Fibroblast of the aortic adventitia (primary cell): ENCODE data around the gene PCIF1. TPM values are rescaled to one million over a fixed set of nuclear protein-coding genes. Genes with fewer than 3 reads are reported as not detected.

Experiments
- DNase-seq: peaks from one replicate; pipeline ENCODE4 v3.0.0-alpha.2; 2010; ENCODE audit warnings: low read depth
- H3K4me3 ChIP-seq: 2 replicates; pipeline ENCODE4 v1.5.1; 2011; ENCODE audit warnings: low read depth, mild to moderate bottlenecking, control low read depth, low read length, moderate library complexity
- total RNA-seq: library from RNA; depleted of rRNA; stranded (reverse); fragments of >200 nt; gene quantifications from 2 replicates; pipeline ENCODE4 v1.2.3, GENCODE V29; 2012; ENCODE audit warnings: low replicate concordance
- TF ChIP-seq, protein P1 (sequence below): IDR thresholded peaks from 2 replicates; pipeline ENCODE4 v1.5.1; 2011; ENCODE audit warnings: mild to moderate bottlenecking, low read length, control low read depth, inconsistent platforms; ENCODE audit not compliant: insufficient read depth

PCIF1 gene
- total RNA-seq, 1 donor, result 15.9 TPM

DNA sequence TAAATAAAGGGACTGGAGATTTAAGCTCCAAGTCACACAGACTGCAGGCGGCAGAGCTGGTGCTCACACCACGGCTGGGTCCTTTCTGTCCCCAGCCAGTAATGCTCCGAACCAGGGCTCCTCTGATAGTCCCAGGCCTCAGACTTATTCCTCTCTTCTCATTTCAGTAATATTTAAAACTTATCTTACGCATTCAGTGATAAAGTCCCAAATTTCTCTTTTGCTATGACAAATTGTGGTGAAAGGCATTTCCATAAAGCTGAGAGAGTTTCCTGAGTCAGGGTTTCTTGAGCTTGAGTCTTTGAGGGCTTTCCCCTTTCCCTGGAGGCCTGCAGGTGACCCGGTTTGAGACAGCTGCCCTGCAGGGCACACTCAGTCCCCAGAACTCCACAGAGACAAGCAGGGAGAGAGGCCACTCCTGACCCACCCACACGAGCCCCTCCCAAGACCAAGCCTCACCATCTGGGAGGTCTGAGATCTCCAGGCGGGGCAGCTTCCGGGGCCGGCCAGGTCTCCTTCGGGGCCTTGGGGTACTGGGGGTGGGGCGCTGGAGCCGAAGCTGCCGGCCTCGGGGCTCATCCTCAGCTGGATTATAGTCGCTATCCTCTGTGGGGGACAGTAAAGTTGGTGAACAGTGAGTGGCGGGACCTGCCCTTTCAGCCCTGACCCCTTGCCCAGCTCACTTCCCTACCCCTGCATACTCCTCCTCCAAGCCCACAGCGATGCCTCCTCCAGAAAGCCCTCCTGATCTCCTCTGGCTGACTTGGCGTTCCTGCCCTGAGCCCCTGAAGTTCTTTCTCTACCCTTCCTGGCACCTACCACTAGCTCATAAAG, 30.9 kb downstream of the PCIF1 start:
- no peak for DNase-seq
- TF ChIP-seq, protein P1, sequence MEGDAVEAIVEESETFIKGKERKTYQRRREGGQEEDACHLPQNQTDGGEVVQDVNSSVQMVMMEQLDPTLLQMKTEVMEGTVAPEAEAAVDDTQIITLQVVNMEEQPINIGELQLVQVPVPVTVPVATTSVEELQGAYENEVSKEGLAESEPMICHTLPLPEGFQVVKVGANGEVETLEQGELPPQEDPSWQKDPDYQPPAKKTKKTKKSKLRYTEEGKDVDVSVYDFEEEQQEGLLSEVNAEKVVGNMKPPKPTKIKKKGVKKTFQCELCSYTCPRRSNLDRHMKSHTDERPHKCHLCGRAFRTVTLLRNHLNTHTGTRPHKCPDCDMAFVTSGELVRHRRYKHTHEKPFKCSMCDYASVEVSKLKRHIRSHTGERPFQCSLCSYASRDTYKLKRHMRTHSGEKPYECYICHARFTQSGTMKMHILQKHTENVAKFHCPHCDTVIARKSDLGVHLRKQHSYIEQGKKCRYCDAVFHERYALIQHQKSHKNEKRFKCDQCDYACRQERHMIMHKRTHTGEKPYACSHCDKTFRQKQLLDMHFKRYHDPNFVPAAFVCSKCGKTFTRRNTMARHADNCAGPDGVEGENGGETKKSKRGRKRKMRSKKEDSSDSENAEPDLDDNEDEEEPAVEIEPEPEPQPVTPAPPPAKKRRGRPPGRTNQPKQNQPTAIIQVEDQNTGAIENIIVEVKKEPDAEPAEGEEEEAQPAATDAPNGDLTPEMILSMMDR, result no peak

DNA sequence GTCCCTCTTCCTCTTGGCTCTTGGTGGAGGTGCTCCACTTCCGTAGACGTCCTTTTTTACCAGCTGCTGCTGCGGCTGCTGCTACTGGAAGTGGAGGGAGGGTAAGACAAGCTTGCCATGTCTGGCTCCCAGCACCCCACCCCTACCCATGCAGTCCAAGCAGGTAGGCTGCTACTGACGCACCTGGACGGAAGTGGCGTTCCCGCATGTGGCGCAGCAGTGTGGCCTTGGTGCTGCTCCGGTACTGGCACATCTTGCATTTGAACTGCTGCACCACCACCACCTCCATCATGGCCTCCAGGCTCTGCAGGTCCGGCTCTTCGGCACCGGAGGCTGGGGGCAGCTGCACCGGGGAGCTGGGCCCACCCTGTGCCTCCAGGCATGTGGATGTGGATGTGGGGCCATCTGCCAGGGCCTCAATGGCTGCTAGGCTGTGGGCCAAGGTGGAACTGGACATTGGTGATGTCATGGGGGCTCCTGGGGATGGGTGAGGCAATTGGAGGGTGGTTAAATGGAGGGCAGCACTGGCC, 33.1 kb downstream of the PCIF1 start:
- TF ChIP-seq, protein P1, result no peak
- no peak for DNase-seq
- no peak overlapping the region for H3K4me3 ChIP-seq

More for the DNA sequence above, 30.9 kb downstream of the PCIF1 start:
- no peak overlapping the region for H3K4me3 ChIP-seq

DNA sequence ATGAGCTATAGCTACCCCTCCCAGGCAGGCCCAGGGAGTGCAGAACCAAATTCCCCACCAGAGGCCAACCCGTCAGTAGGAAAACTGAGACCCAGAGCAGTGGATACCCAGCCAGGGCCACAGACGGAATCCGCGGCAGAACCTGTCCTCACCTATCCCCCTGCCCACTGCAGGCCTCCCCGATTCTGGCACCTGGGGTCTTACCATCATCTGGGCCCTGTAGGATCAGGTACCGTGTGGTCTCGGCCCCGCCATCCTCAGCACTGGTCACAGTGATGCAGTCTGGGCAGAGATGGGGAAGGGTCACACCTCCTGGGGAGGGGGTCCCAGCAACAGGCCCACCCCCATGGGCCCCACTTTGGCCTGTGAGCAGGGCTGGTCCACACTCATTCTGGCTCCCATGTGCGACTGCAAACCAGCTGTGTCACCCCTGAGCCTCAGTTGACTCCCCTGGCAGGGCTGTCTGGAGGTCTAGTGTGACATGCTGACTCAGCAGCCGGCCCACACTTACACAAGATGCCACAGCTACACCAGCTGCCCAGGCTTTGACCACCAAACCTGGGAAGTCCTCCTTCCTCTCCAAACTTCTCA, 33.7 kb downstream of the PCIF1 start:
- TF ChIP-seq, protein P1, result no peak
- DNase-seq, result no peak

DNA sequence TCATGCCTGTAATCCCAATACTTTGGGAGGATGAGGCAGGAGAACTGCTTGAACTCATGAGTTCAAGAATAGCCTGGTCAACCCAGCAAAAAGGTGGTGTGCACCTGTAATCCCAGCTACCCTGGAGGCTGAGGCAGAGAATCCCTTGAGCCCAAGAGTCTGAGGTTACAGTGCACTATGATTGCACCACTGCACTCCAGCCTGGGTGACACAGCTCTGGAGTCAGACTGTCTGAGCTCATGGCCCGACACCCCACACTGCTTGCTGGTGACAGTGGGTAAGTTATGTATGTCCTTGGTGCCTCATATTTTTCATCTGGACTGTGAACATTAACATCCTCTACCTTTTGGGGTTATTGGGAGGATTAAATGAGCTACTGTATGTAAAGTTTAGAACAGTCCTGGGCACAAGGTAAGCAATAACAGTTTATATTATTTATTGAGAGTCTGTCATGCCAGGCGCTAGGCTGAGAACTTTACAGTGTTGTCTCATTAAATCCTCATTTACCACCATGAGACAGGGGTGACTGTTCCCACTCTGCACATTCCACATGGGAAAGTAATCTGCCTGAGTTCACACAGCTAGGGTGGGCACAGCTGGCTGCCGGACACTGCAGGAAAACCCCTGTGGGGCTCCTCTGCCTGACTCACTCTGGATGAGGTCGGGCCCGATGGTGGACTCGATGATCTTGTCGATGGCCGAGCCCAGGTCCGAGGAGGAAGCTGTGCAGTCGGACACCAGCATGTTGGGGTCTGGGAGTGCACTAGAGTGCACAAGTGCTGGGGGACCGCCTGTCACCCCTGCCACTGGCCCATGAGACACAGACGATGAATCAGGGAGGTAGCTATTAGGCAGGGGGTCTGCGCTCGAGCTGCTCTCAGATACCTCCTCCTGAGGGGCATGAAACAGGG, 34.6 kb downstream of the PCIF1 start:
- DNase-seq, result no peak
- H3K4me3 ChIP-seq, result peak overlapping the region; percentile 99
- TF ChIP-seq, protein P1, result no peak

More for the DNA sequence above, 33.7 kb downstream of the PCIF1 start:
- no peak overlapping the region for H3K4me3 ChIP-seq

DNA sequence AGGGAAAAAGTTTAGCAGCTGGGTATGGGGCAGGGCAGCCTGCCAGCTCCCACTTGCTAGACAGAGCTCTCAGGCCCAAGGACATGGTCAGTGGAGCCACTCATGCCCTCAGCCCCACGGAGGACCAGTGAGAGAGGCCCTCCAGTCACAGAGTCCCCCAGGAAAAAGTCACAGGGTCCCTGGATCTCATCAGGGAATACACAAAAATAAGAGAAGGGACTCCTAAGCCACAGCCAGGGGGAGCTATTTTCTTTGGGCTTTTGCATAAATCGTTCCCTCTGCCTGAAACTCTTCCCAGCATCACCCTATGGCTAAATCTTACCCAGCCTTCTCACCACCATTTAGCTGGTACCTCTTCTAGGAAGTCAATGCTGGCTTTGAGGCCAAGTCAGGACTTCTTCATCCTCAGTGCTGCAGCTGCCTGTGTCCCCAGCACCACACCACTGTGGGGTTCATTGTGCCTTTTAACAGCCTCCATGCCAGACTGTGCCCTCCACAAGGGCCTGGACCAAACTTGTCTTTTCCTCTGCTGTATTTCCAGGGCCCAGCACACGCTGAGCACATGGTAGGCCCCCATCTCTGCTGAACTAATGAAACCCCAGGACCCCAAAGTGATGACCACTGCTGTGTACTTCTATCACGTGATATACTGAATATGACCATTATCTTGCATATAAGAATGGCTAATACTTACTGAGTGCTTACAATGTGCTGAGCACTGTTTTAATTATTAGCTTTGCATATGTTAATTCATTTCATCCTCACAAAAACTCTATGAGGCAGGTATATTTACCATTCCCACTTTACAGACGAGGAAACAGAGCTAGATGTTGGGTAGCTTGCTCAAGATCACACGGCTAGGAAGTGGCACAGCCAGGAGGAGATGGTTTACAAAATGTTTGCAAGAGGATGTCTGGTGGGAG, 35.5 kb downstream of the PCIF1 start:
- H3K4me3 ChIP-seq, result peak overlapping the region; percentile 99
- peak; percentile 77 for DNase-seq
- TF ChIP-seq, protein P1, result peak; percentile 75
